Tibial artery (tissue), 4 donors: ENCODE data around the gene MACF1.
"Not testable (repeated sequence)": the region's sequence is repeated elsewhere in the genome, so short reads cannot be mapped to it uniquely, and the experiment has no call there.

Experiments used
- DNase-seq, 2 donors: peaks; one replicate each; pipeline ENCODE4 v3.0.0-alpha.2; 2019
- H3K27ac ChIP-seq, 2 donors: fragments of 200-600 bp; sonication (generic) in 1 of 2; 1 replicate in 1 of 2; 2 replicates in 1 of 2; pipeline ENCODE4 v1.5.1; 2018 to 2019; ENCODE audit warnings: mild to moderate bottlenecking in 1 of 2
- H3K27me3 ChIP-seq, 2 donors: fragments of 200-600 bp; sonication (generic) in 1 of 2; one replicate each; pipeline versions ENCODE4 v1.5.1 to v1.6.0; 2016 to 2019
- H3K36me3 ChIP-seq, 3 donors: fragments of 200-600 bp; sonication (generic) in 2 of 3; one replicate each; pipeline ENCODE4 v1.5.1; 2016 to 2019; ENCODE audit warnings: mild to moderate bottlenecking in 2 of 3
- H3K4me1 ChIP-seq, 4 donors: fragments of 200-600 bp; sonication (generic) in 2 of 4; 1 replicate in 3 of 4; 2 replicates in 1 of 4; pipeline ENCODE4 v1.5.1; 2016 to 2019
- H3K4me3 ChIP-seq, 2 donors: fragments of 200-600 bp; sonication (generic) in 1 of 2; 1 replicate in 1 of 2; 2 replicates in 1 of 2; pipeline ENCODE4 v1.5.1; 2018 to 2019; ENCODE audit warnings: mild to moderate bottlenecking in 2 of 2
- H3K9me3 ChIP-seq, 3 donors: fragments of 200-600 bp; sonication (generic) in 1 of 3; one replicate each; pipeline ENCODE4 v1.5.1; 2016 to 2019
- CTCF ChIP-seq, 2 experiments: fragments of 200-600 bp in 1 of 2; fragments of 450-650 bp in 1 of 2; IDR thresholded peaks; one replicate each; pipeline ENCODE4 v1.5.1; 2017 to 2019; ENCODE audit warnings: antibody characterized with exemption in 2 of 2, mild to moderate bottlenecking in 1 of 2, moderate library complexity in 1 of 2
- intact Hi-C: fragments of 100-400 bp; cut with DNase I; formaldehyde crosslinking; loops from one replicate; pipeline ENCODE4 v1.15.0; 2023; ENCODE audit warnings: low total_unique reads

Gene MACF1

GRCh38 chr1:39472826-39473225 lies 268.3 kb downstream of the MACF1 start:
- no peak overlapping the region for H3K4me3 ChIP-seq
- no peaks in the 10 kb centered on the region for H3K4me1 ChIP-seq
- TF ChIP-seq CTCF (IDR thresholded peaks at IDR 0.05), result no peak
- H3K36me3 ChIP-seq, result peaks cover 56 to 92% (median 79%) of the 10 kb centered on the region in 3 donors
- intact Hi-C loops, result no loop called here
- no peak for DNase-seq
- no peaks in the 10 kb centered on the region for H3K27me3 ChIP-seq
- no peak overlapping the region for H3K27ac ChIP-seq
- no peaks in the 10 kb centered on the region for H3K9me3 ChIP-seq

GRCh38 chr1:39473324-39473723 lies 268.8 kb downstream of the MACF1 start:
- DNase-seq, result no peak
- intact Hi-C loops, result no loop called here
- Histone ChIP-seq H3K27ac (no peak overlapping the region), H3K4me3 (no peak overlapping the region), H3K9me3 (no peaks in the 10 kb centered on the region), H3K27me3 (no peaks in the 10 kb centered on the region), H3K4me1 (no peaks in the 10 kb centered on the region), H3K36me3 (peaks cover 52 to 91% (median 77%) of the 10 kb centered on the region in 3 donors)
- TF ChIP-seq CTCF (IDR thresholded peaks at IDR 0.05), result no peak

- intact Hi-C loops, result no loop called here
- DNase-seq, result no peak
- Histone ChIP-seq H3K36me3 (peaks cover 45 to 91% (median 76%) of the 10 kb centered on the region in 3 donors), H3K4me1 (no peaks in the 10 kb centered on the region), H3K9me3 (no peaks in the 10 kb centered on the region), H3K27ac (no peak overlapping the region), H3K27me3 (no peaks in the 10 kb centered on the region), H3K4me3 (no peak overlapping the region)
- TF ChIP-seq CTCF (IDR thresholded peaks at IDR 0.05), result no peak
These were observed 270.3 kb downstream of the MACF1 start for GRCh38 chr1:39474810-39475209.

GRCh38 chr1:39475551-39475950 lies 271.1 kb downstream of the MACF1 start:
- H3K4me1 ChIP-seq, DNase-seq, intact Hi-C loops, H3K9me3 ChIP-seq, H3K4me3 ChIP-seq, H3K27me3 ChIP-seq, H3K27ac ChIP-seq: not testable (repeated sequence)
- H3K36me3 ChIP-seq, result peaks cover 43 to 91% (median 76%) of the 10 kb centered on the region in 3 donors

GRCh38 chr1:39478126-39478915 lies 273.8 kb downstream of the MACF1 start:
- no peak for DNase-seq
- no peak for TF ChIP-seq CTCF (IDR thresholded peaks at IDR 0.05)
- H3K36me3 ChIP-seq, result peaks cover 48 to 93% (median 72%) of the 10 kb centered on the region in 3 donors

GRCh38 chr1:39481289-39481688 lies 276.8 kb downstream of the MACF1 start:
- Histone ChIP-seq H3K27me3 (no peaks in the 10 kb centered on the region), H3K9me3 (no peaks in the 10 kb centered on the region), H3K36me3 (peaks cover 53 to 95% (median 80%) of the 10 kb centered on the region in 3 donors), H3K4me3 (no peak overlapping the region), H3K27ac (no peak overlapping the region), H3K4me1 (peaks cover 0 to 5% (median 0%) of the 10 kb centered on the region in 4 donors)
- intact Hi-C loops, result no loop called here
- no peak for DNase-seq
- TF ChIP-seq CTCF (IDR thresholded peaks at IDR 0.05), result no peak

More at GRCh38 chr1:39478126-39478915, 273.8 kb downstream of the MACF1 start:
- no peaks in the 10 kb centered on the region for H3K9me3 ChIP-seq
- H3K27me3 ChIP-seq, result no peaks in the 10 kb centered on the region
- H3K27ac ChIP-seq, result no peak overlapping the region
- H3K4me3 ChIP-seq, result no peak overlapping the region
- intact Hi-C loops, result no loop called here
- H3K4me1 ChIP-seq, result no peaks in the 10 kb centered on the region
